Activated gamma-delta T cell (primary cell): ENCODE measurements around the gene LLPH.
A peak's percentile ranks its signal among the peaks of the same experiment; 100 is the strongest.
"Not testable (repeated sequence)": the region's sequence is repeated elsewhere in the genome, so short reads cannot be mapped to it uniquely, and the experiment has no call there.

Experiments used
- DNase-seq: peaks from one replicate; lab custom pipeline; 2025; lab: John Stamatoyannopoulos, UW
- total RNA-seq, 2 donors: gene quantifications; one replicate each; lab custom pipeline; 2026; lab: John Stamatoyannopoulos, UW

LLPH gene
- 35.5 to 43.5 reads per million in 2 donors for total RNA-seq

GRCh38 chr12:66130267-66131066 lies at the start of gene LLPH:
TSS of gene LLPH (minus strand) at chr12:66130750. CDS start at chr12:66129106, 1,644 bp downstream.
- DNase-seq, result peak; percentile 61

GRCh38 chr12:66176105-66176900 lies 45.8 kb upstream of the LLPH start:
- no peak for DNase-seq

GRCh38 chr12:66174391-66175325 lies 44.1 kb upstream of the LLPH start:
- DNase-seq, result not testable (repeated sequence)

GRCh38 chr12:66170606-66171005 lies 40.1 kb upstream of the LLPH start:
- no peak for DNase-seq

DNA sequence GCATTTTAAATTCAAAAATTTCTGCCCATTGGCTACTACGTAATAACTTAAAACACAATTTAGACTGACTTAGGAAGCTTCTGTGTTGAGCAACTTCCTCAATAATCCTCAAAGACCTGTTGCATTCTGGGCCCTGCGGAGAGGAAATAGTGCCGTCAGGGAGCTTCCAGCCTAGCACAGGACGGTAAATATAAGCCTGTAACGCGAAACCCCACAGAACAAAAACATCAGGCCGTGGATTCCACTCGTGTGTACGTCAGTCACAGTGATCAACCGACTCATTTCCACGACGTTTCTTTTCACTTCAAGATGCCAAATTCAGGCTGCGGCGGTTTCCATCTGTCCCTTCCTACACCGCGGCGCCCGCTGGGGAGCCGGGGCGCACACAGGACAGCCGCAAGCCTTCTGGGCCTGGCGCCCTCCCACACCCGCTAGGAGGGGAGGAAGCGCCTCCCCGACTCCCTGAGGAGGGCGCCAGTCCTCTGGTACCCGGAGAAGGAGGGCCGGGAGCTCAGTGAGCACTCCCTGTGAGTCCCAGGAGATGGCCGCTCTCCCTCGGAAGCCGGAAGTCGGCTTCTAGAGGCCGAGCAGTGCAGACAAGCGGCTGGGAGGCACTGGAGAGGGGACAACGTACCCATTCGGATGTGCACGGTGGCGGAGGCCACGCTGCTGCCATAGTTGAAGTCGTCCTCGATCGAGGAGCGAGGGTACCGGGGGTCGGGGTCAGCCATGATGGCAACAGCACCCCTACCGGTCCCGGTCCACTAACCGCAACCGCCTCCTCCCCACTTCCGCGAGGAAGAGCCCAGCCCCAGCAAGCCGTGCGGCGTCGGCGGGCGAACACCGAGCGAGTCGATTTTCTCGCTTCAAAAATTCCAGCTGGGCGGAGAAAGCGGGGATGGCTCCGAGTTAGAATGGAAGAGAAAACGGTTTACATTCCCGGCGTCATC lies 38.9 kb upstream of the LLPH start, which contains the start of gene TMBIM4:
TSS of gene TMBIM4 (minus strand) at position 776 of the 950 bp plus-strand sequence. CDS start at position 731, 45 bp downstream.
- peak; percentile 72 for DNase-seq

DNA sequence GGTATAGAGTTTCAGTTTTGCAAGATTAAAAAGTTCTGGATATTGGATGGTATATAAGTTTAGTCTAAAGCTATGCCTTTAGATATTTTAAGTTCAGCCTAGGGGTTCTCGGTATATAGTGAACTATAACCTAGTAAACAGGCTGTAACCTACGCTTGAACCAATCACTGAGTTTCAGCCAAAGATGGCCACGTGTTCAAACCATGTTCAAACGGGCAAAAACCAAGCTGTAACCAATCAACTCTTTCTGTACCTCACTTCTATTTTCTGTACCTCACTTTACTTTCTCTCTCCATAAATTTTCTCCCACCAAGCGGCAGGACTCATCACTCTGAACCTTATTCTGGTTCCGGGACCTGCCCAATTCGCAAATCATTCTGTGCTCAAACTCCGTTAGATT lies 37.9 kb upstream of the LLPH start:
- DNase-seq, result no peak

DNA sequence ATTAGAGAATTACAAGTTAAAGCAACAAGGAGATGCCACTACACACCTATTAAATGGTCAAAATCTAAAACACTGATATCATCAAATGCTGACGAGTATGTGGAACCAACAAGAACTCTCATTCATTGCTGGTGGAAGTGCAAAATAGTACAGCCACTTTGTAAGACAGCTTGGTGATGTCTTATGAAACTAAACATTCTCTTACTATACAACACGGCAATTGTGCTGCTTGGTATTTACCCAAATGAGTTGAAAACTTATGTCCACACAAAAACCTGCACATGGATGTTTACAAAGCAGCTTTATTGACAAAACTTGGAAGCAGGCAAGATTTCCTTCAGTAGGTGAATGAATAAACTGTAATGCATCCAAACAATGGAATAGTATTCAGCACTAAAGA lies 36.0 kb upstream of the LLPH start:
- DNase-seq, result no peak

- DNase-seq, result no peak
These were observed 34.6 kb upstream of the LLPH start for GRCh38 chr12:66165141-66165540.

DNA sequence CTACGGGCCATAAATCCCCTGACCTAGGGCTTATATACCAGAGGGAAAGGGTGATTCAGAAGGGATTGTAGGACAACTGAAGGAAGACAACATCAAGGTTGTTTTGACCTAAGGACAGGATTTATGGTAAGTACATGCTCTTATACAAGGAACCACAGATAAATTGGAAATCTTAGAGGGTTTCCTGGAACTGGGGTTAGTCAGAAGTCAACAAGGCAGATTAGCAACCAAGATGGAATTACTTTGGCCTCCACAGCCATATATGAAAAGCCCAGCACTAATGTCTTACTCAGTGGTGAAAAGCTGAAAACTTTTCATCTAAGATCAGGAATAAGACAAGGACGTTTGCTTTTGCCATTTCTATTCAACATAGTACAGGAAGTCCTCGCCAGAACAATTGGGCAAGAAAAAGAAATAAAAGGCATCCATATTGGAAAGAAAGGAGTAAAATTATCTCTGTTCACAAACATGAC lies 33.8 kb upstream of the LLPH start:
- no peak for DNase-seq

- DNase-seq, result no peak
These were observed 32.7 kb upstream of the LLPH start for GRCh38 chr12:66163289-66163688.

- DNase-seq, result no peak
These were observed 32.2 kb upstream of the LLPH start for GRCh38 chr12:66162701-66163100.

- DNase-seq, result no peak
These were observed 30.2 kb upstream of the LLPH start for GRCh38 chr12:66160704-66161103.

DNA sequence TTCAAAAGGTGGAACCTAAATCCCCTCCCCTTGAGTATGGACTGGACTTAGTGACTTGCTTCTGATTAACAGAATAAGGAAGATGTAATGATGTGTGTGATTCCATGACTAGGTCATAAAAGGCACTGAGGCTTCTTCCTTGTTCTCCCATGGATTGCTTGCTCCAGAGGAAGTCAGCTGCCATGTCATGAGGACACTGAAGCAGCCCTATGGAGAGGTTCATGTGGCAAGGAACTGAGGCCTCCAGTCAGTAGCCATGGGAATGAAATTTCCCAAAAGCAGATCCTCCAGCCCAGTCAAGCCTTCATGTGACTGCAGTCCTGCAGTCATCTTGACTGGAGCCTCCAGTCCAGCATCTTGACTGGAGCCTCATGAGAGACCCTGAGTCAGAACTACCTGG lies 28.6 kb upstream of the LLPH start:
- no peak for DNase-seq

GRCh38 chr12:66156654-66157053 lies 26.1 kb upstream of the LLPH start:
- no peak for DNase-seq

GRCh38 chr12:66154776-66155175 lies 24.2 kb upstream of the LLPH start:
- DNase-seq, result no peak

DNA sequence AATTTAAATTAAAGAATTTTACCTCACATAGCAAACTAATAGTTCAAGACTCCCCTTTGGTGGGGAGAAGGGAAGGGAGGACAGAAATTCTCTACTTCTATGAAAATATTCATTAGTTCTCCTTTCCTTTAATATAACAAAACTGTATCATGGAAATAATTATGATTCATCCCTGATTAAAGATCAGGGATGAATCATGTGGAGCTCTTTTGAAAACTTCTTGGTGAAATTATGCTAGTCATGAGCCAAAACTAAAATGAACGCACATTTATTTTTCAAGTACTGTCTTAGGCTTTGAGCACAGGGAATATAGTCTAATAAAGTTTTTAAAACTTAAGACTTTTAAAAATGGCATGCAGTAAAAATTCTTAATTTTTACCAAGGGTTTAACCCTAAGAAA lies 22.2 kb upstream of the LLPH start:
- DNase-seq, result no peak

GRCh38 chr12:66149702-66150398 lies 19.3 kb upstream of the LLPH start:
- DNase-seq, result no peak

DNA sequence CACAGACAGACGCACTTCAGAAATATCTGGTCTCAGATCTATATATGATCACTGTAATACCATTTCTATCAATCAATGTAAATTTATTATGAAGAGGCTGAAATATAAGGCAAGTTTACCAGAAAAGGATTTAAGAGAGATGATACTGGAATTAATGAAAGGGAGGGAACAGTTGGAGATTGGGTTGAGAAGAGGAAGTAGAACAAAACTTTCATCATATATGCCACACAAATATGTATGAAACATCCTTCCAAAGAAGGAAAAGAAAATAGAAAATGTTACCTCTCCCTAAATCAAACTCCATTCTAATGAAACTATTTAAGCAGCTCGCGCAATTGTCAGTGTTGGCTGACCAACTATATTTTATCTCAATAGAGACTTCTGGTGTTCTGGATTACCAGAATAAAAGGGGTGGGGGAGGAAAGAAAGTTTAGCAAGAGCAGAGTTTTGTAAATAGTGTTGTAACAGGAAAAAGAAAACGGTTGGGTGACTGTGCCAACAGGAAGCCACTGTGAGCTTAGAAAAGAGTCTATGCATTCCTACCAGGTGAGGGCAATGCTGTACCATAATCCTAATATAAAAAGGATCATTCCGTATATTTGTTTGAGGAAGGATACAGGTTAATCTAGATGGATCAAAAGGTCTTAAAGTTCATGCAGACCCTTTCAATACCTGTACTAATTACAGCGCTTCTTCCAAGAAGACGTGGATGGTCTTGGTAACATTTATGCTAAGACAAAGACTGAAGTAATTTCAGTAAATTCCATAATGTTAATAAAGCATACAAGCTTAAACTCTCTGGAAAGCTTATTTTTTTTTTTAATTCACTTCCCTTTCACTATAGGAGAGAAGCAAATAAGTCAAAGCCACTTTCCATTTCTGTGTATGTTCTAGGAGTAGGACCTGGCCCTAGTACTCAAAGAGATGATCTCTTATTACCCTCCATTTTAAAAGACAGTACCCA lies 14.5 kb upstream of the LLPH start:
- DNase-seq, result no peak

DNA sequence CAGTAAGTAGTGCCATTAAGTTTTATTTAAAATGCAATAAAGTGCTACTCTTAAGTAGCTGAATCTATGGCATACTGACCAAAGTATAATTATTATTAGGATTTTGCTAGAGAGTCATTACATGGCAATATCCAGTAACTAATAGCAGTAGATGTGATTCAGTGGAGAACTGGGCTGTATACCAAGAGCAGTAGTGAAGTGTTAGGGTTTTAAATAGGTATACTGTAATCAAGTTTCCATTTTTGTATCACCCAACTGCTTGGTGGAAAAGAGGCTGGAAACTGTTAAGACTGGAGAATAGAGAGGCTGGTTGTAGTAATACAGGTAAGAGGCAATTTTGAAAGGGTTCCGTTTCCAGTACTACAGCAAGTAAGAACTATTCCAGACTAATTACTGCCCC lies 13.3 kb upstream of the LLPH start:
- no peak for DNase-seq
